G401.6 (cell line): ENCODE data around the gene CHRNA7.
"Not testable (repeated sequence)": the region's sequence is repeated elsewhere in the genome, so short reads cannot be mapped to it uniquely, and the experiment has no call there.

Experiments
- FAIRE-seq: peaks from 2 replicates; lab custom pipeline; 2012; peaks lifted over from hg19 to GRCh38; lab: Jason Lieb, UNC

CHRNA7 gene

GRCh38 chr15:32120577-32121383 lies 90.5 kb downstream of the CHRNA7 start:
- no peak for FAIRE-seq

- no peak for FAIRE-seq
Observed at GRCh38 chr15:32121384-32121695, 91.0 kb downstream of the CHRNA7 start.

- no peak for FAIRE-seq
Observed at GRCh38 chr15:32122013-32122412, 91.7 kb downstream of the CHRNA7 start.

DNA sequence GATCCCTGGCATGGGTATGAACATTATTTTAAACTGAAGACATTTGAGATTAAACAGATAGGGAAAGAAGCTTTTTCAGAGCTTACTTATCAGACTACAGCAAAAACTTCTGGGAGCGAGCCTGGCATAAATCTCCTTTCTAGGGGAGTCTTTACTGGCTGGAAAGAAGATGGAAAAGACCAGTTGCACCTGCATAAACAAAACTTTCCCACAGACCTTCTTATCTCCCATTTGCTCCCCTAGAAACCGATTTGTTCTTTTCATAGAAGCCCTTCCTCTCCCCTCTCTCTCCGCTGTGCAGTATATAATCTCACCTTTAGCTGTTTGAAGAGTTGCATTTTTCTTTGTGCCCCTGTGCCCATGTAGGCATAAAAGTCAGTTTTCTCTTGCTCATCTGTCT lies 93.2 kb downstream of the CHRNA7 start:
- no peak for FAIRE-seq

DNA sequence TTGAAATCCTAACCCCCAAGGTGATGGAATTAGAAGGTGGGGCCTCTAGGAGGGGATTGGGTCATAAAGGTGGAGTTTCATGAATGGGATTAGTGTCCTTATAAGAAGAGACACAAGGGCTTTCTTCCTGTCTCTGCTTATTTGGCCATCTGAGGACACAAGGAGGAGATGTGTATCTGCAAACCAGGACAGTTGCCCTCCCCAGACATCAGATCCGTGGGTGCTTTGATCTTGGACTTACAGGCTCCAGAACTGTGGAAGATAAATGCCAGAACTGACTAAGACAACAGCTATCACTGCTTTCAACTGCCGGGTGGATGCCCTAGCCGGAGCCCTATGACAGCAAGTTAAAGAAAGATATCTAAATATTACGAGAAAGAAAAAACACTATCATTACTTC lies 94.4 kb downstream of the CHRNA7 start:
- no peak for FAIRE-seq

- FAIRE-seq = no peak
Observed at GRCh38 chr15:32125595-32125994, 95.3 kb downstream of the CHRNA7 start.

DNA sequence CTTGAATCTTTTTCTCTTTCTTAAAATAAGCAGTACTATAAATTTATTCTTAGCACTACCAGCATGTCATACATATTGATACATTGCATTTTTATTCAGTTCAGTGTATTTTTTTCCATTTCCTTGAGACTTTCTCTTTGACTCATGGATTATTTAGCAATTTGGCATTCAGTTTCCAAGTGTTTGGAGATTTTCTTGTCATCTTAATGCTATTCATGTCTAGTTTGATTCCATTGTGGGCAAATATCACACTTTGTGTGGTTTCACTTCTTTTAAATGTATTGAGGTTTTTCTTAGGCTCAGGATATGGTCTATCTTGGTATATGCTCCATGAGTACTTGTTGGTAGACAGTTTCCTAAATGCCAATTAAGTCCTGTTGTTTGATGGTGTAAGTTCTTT lies 99.5 kb downstream of the CHRNA7 start:
- FAIRE-seq = no peak

DNA sequence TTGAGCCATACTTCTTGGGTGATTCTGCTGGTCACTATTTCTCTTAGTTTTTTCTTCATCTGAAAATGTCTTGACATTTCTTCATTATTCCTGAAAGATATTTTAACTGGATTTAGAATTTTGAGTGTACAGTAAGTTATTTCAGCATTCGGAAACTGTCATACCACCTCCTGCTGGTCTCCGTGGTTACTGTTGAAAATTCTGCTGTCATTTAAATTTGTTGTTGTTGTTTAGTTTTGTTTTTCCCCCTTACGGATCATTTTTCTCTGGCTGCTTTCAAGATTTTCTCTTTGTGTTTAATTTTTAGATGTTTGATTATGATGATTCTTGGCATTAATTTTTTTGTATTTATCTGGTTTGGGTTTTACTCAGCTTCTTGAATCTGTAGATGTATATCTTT lies 100.5 kb downstream of the CHRNA7 start:
- FAIRE-seq = no peak

GRCh38 chr15:32131803-32132202 lies 101.5 kb downstream of the CHRNA7 start:
- no peak for FAIRE-seq

DNA sequence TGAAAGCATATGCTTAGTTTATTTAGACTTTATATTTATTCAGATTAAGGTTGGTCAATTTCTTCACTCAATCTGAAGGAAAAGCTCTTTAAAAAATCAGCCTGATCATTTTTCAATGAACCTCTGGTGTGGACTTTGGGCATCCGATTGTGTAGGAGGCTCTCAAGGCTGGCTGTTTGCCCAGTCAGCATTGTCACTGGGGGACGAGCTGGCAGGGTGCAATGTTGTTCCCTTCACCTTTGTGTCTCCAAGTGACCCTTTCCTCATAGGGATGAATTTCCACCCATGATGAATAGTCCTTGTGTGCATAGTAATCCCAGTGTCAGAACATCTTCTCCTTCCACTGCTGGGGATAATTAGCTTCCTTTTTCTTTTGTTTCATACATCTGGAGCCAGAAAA lies 102.5 kb downstream of the CHRNA7 start:
- no peak for FAIRE-seq

GRCh38 chr15:32134842-32135241 lies 104.5 kb downstream of the CHRNA7 start:
- FAIRE-seq = no peak

GRCh38 chr15:32135335-32135734 lies 105.0 kb downstream of the CHRNA7 start:
- no peak for FAIRE-seq

DNA sequence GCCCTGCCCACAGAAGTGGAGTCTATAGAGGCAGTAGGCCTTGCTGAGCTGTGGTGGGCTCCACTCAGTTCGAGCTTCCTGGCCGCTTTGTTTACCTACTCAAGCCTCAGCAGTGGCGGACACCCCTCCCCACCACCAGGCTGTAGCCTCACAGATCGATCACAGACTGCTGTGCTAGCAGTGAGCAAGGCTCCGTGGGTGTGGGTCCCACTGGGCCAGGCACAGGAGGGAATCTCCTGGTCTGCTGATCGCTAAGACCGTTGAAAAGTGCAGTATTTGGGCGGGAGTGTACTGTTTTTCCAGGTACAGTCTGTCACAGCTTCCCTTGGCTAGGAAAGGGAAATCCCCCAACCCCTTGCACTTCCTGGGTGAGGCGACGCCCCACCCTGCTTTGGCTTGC lies 115.2 kb downstream of the CHRNA7 start:
- FAIRE-seq = not testable (repeated sequence)

DNA sequence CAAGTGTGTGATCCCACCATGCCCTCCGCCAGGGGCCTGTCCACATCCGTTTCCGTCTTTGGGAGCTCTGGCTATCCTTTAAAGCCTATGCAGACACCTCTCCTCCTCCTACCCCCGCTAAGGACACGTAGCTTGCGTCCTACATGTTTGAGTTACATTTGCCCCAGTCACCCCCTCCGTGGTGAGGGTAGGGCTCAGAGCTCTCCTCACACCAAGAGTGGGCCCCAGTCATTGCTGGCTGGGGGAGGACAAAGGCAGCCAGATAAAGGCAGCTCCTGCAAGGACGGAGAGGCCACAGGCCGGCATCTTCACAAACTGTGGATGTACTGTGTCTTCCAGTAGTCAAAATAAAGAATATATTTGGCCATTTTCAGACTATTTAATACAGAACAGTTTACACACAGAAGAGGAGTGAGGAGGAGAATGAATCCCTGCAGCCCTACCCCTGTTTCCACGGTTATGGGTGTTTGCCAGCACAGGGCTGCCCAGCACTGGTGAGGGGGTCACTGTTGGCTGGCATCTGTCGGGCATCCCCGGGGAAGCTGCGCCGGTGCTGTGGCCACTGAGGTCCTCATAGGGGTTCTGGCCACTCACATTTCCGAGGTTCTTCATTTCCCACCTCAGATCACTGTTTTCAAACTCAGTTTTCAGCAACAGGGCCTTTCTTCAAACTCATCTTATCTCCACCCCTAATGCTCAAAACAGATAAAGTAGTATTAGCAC lies 118.7 kb downstream of the CHRNA7 start:
- no peak for FAIRE-seq

DNA sequence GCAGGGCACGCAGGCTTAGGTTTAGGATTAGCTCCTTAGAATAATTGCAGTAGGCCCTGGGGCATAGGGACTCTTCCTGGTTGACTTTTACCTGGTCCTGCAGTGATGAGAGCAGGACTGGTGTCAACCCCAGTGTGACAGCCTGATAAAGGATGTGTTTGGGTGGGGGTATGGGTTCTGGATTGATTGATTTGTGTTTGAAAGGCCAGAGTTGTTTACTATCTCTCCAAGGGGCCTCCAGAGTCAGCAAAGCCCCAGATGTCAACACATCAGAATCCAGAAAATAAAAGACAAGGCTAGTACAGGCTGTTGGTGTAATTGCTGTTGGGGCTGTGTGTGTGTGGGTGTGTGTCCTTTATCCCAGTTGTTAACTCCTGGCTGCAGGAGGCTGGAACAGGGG lies 122.3 kb downstream of the CHRNA7 start:
- no peak for FAIRE-seq

- not testable (repeated sequence) for FAIRE-seq
Observed at GRCh38 chr15:32153868-32154623, 123.7 kb downstream of the CHRNA7 start.

DNA sequence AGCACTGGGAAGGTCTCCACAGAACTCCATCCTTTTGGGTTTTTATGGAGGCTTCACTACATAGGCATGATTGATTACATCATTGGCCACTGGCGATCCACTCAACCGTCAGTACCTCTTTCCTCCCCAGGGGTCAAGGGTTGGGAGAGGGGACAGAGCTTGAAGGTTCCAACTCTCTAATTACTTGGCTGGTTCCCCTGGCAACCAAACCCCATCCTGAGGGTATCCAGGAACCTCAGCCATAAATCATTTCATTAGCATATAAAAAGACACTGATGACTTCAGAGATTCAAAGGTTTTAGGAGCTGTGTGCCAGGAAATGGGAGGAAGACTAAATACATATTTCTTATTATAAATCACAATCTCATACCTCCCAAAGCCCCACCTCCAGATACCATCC lies 131.8 kb downstream of the CHRNA7 start:
- not testable (repeated sequence) for FAIRE-seq

DNA sequence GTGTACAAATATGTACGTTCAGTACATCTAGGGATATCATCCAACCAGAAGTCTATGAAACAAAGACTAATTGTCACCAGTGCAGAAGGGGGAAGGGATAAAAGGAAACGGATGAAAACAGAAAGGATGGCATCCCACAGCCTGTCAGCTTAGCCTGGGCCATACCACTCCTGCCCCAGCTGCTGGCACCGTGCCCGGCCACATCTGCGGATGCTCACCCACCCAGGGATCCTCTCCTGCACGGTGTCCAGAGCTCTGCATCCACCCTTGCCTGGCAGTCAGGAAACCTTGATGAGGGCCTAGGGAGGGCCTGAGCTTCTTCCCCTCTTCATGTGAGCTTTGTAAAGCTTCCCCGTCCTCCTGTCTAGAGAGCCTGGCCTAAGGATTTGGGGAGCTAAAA lies 133.8 kb downstream of the CHRNA7 start:
- not testable (repeated sequence) for FAIRE-seq

GRCh38 chr15:32164747-32165146 lies 134.4 kb downstream of the CHRNA7 start:
- not testable (repeated sequence) for FAIRE-seq

DNA sequence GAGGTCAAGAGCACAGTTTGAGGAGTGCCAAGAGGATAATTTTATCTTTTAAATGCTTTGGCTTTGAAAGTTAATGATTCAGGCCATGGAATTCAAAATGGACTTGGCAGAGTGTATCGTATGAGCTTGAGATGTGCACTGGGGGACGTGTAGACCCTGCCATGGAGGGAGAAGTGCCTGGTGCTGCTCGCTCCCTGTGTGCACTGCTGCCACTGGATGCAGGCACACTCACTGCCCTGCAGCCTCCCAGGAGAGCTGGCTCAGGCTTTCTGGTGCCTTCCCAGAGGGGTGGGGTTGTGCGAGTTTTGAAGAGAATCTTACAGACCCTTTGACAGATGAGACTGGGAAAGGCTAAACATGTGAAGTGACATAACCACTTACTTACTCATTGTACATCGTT lies 135.5 kb downstream of the CHRNA7 start:
- FAIRE-seq = not testable (repeated sequence)

DNA sequence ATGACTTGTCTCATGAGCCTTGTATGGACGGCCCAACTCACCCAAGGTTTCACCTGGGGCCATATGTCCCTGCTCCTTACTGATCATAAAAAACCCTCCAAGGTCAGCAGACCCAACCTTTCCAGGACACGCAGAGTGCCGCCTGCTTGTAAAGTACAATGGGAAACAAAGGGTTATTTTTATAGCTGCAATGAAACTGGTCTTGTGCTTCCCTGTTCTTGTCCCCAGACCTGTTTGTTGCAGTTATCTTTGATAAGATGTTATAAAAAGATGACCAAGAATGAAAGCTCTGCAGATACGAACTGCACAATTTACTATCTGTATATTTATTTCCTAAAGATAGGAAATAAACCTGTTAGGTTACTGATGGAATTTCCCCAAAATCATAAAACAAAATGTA lies 136.0 kb downstream of the CHRNA7 start:
- not testable (repeated sequence) for FAIRE-seq

DNA sequence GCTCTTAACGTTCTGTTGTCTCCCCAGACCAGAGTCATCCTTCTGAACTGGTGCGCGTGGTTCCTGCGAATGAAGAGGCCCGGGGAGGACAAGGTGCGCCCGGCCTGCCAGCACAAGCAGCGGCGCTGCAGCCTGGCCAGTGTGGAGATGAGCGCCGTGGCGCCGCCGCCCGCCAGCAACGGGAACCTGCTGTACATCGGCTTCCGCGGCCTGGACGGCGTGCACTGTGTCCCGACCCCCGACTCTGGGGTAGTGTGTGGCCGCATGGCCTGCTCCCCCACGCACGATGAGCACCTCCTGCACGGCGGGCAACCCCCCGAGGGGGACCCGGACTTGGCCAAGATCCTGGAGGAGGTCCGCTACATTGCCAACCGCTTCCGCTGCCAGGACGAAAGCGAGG lies 137.6 kb downstream of the CHRNA7 start:
- not testable (repeated sequence) for FAIRE-seq

- not testable (repeated sequence) for FAIRE-seq
Observed at GRCh38 chr15:32180579-32180978, 150.3 kb downstream of the CHRNA7 start.
